H1 (cell line): Measurements from ENCODE around the gene DDC.
"Not testable (repeated sequence)": the region's sequence is repeated elsewhere in the genome, so short reads cannot be mapped to it uniquely, and the experiment has no call there.

Experiments
- CHD2 ChIP-seq: IDR thresholded peaks from 2 replicates; pipeline ENCODE4 v1.6.1; 2012; ENCODE audit warnings: low read length, improper control_type of control experiment
- CTCF ChIP-seq, 3 experiments: IDR thresholded peaks; 1 replicate in 2 of 3; 2 replicates in 1 of 3; pipeline versions ENCODE4 v1.5.1 to v1.6.1; 2011; ENCODE audit warnings: low read length in 3 of 3, mild to moderate bottlenecking in 3 of 3, inconsistent platforms in 2 of 3, low read depth in 1 of 3, moderate library complexity in 1 of 3; ENCODE audit not compliant: insufficient read depth in 1 of 3; ENCODE audit errors: control extremely low read depth in 1 of 3
- EZH2 ChIP-seq: fragments of 200-600 bp; sonication (generic); IDR thresholded peaks from 2 replicates; pipeline ENCODE4 v1.7.1; 2012; ENCODE audit warnings: low read depth, mild to moderate bottlenecking, moderate library complexity, low read length, inconsistent platforms; ENCODE audit not compliant: severe bottlenecking
- FOSL1 ChIP-seq: IDR thresholded peaks from 2 replicates; pipeline ENCODE4 v1.6.1; 2011; ENCODE audit warnings: mild to moderate bottlenecking, low read depth, low read length, moderate library complexity; ENCODE audit not compliant: insufficient read depth
- MAX ChIP-seq: IDR thresholded peaks from 2 replicates; pipeline ENCODE4 v1.6.1; 2012; ENCODE audit warnings: inconsistent platforms
- POLR2A ChIP-seq, 2 experiments: IDR thresholded peaks; 1 replicate in 1 of 2; 2 replicates in 1 of 2; pipeline ENCODE4 v1.6.1; 2011; ENCODE audit warnings: low read depth in 2 of 2, low read length in 2 of 2, mild to moderate bottlenecking in 2 of 2; ENCODE audit errors: control extremely low read depth in 1 of 2
- POLR2AphosphoS5 ChIP-seq: IDR thresholded peaks from 2 replicates; pipeline ENCODE4 v1.6.1; 2011; ENCODE audit warnings: low read depth, low read length
- SIRT6 ChIP-seq: IDR thresholded peaks from one replicate; pipeline ENCODE4 v1.7.1; 2012; ENCODE audit warnings: low read length, inconsistent platforms
- SRF ChIP-seq: IDR thresholded peaks from 2 replicates; pipeline ENCODE4 v1.6.1; 2011; ENCODE audit warnings: mild to moderate bottlenecking, low read depth, low read length, moderate library complexity
- ZNF274 ChIP-seq: IDR thresholded peaks from 2 replicates; pipeline ENCODE4 v1.7.0; 2012; ENCODE audit warnings: low read length, borderline replicate concordance; ENCODE audit errors: extremely low read depth

GRCh38 chr7:50519350-50519749 lies 45.9 kb downstream of the DDC start:
- TF ChIP-seq POLR2AphosphoS5; MAX; EZH2; POLR2A (IDR thresholded peaks at IDR 0.05; ENCODE audit: control extremely low read depth in 1 of 2, low read depth in 2 of 2, low read length in 2 of 2); CTCF (IDR thresholded peaks at IDR 0.05; ENCODE audit: control extremely low read depth in 1 of 3, insufficient read depth in 1 of 3, low read depth in 1 of 3, low read length in 3 of 3); SRF; FOSL1; CHD2; ZNF274; SIRT6: not testable (repeated sequence)
